K562 (cell line): Measurements from ENCODE around the gene GPR37L1. TPM values are rescaled to one million over a fixed set of nuclear protein-coding genes. Genes with fewer than 3 reads are reported as not detected.

ENCODE experiments used
- ATF2 ChIP-seq: sonication (generic); formaldehyde crosslinking; IDR thresholded peaks from 2 replicates; pipeline ENCODE4 v1.8.1; 2022; ENCODE audit warnings: missing genetic modification reagents
- BDP1 ChIP-seq: IDR thresholded peaks from 3 replicates; pipeline ENCODE4 v1.6.1; 2011; ENCODE audit not compliant: insufficient read length, insufficient read depth
- BRD9 ChIP-seq: fragments of 450-650 bp; IDR thresholded peaks from 2 replicates; pipeline ENCODE4 v1.6.1; 2018; ENCODE audit warnings: low read depth; ENCODE audit not compliant: partially characterized antibody
- EWSR1 ChIP-seq: fragments of 450-650 bp; IDR thresholded peaks from 2 replicates; pipeline ENCODE4 v1.6.1; 2018; ENCODE audit warnings: borderline replicate concordance, mild to moderate bottlenecking, low read depth, moderate library complexity; ENCODE audit not compliant: partially characterized antibody
- HMGN3 ChIP-seq: IDR thresholded peaks from 2 replicates; pipeline ENCODE4 v1.6.1; 2011; ENCODE audit warnings: borderline replicate concordance, low read depth, mild to moderate bottlenecking, mixed read lengths, low read length; ENCODE audit not compliant: insufficient read length; ENCODE audit errors: extremely low read depth
- LCOR ChIP-seq: sonication (generic); formaldehyde crosslinking; IDR thresholded peaks from 2 replicates; pipeline ENCODE4 v1.8.0; 2022; ENCODE audit warnings: mild to moderate bottlenecking, missing genetic modification reagents
- MBD1 ChIP-seq: fragments of 250-450 bp; sonication (Bioruptor Pico); IDR thresholded peaks from 2 replicates; pipeline ENCODE4 v1.8.0; 2022; ENCODE audit warnings: inconsistent platforms
- NONO ChIP-seq, 2 experiments: fragments of 200-400 bp in 1 of 2; fragments of 450-650 bp in 1 of 2; formaldehyde crosslinking in 1 of 2; IDR thresholded peaks; 2 replicates each; pipeline ENCODE4 v1.6.1; 2017; ENCODE audit warnings: low read depth in 2 of 2, mild to moderate bottlenecking in 2 of 2, moderate library complexity in 2 of 2, low read length in 1 of 2
- RBFOX2 ChIP-seq: fragments of 200-400 bp; formaldehyde crosslinking; IDR thresholded peaks from 2 replicates; pipeline ENCODE4 v1.6.1; 2017; ENCODE audit warnings: low read depth, mild to moderate bottlenecking, low read length, moderate library complexity
- SIX5 ChIP-seq, 2 experiments: IDR thresholded peaks; 2 replicates each; pipeline ENCODE4 v1.6.1; 2011; ENCODE audit warnings: low read length in 2 of 2, borderline replicate concordance in 1 of 2, low read depth in 1 of 2, mild to moderate bottlenecking in 1 of 2, moderate library complexity in 1 of 2; ENCODE audit not compliant: insufficient read depth in 1 of 2
- SRF ChIP-seq, 2 experiments: fragments of 250-450, 450-650 bp in 1 of 2; sonication (Bioruptor Pico) in 1 of 2; sonication (generic) in 1 of 2; formaldehyde crosslinking; IDR thresholded peaks; 2 replicates each; pipeline versions ENCODE4 v1.5.0 to v1.5.1; 2020 to 2022; ENCODE audit warnings: mild to moderate bottlenecking in 1 of 2, missing genetic modification reagents in 1 of 2
- ZBTB43 ChIP-seq: sonication (generic); formaldehyde crosslinking; IDR thresholded peaks from 2 replicates; pipeline ENCODE4 v1.8.0; 2023; ENCODE audit warnings: mild to moderate bottlenecking, missing genetic modification reagents
- ZBTB7A ChIP-seq: IDR thresholded peaks from 2 replicates; pipeline ENCODE4 v1.6.1; 2011; ENCODE audit warnings: low read depth, mild to moderate bottlenecking, low read length, moderate library complexity, borderline replicate concordance; ENCODE audit not compliant: control insufficient read depth
- ZC3H4 ChIP-seq: sonication (generic); formaldehyde crosslinking; IDR thresholded peaks from 2 replicates; pipeline ENCODE4 v1.9.0; 2021; ENCODE audit warnings: missing genetic modification reagents, borderline replicate concordance
- ZFX ChIP-seq: sonication (generic); formaldehyde crosslinking; IDR thresholded peaks from 2 replicates; pipeline ENCODE4 v1.8.0; 2022; ENCODE audit warnings: mild to moderate bottlenecking, missing genetic modification reagents, moderate library complexity
- ZNF184 ChIP-seq: sonication (generic); formaldehyde crosslinking; IDR thresholded peaks from 2 replicates; pipeline ENCODE4 v1.5.0; 2020; ENCODE audit warnings: missing genetic modification reagents
- ZNF436 ChIP-seq: fragments of 250-450, 450-650 bp; sonication (Bioruptor Pico); formaldehyde crosslinking; IDR thresholded peaks from 2 replicates; pipeline ENCODE4 v1.7.0; 2020; ENCODE audit warnings: mild to moderate bottlenecking
- ZNF444 ChIP-seq: fragments of 250-450 bp; sonication (Bioruptor Pico); IDR thresholded peaks from 2 replicates; pipeline ENCODE4 v1.4.0; 2020; ENCODE audit warnings: mild to moderate bottlenecking, moderate library complexity
- ZSCAN29 ChIP-seq: fragments of 450-650 bp; IDR thresholded peaks from 2 replicates; pipeline ENCODE4 v1.6.1; 2017
- ZSCAN32 ChIP-seq: fragments of 450-650 bp; formaldehyde crosslinking; IDR thresholded peaks from 2 replicates; pipeline ENCODE4 v1.4.0; 2020; ENCODE audit warnings: mild to moderate bottlenecking, moderate library complexity
- polyA plus RNA-seq, 8 experiments: library from polyadenylated mRNA; depleted of rRNA in 4 of 8; stranded (reverse) in 5 of 8; unstranded in 3 of 8; fragments of >200 nt; fragmentation: Nextera tagmentation in 2 of 8; fragmentation: Illumina TruSeq in 1 of 8; extraction: Ambion mirVana in 2 of 8; extraction: Trizol in 1 of 8; gene quantifications; 2 replicates each; pipeline versions ENCODE4 v1.2.1 to v1.2.3, GENCODE V29; 2011 to 2014; ENCODE audit warnings: inconsistent platforms in 1 of 8, missing spikeins in 1 of 8
- total RNA-seq, 7 experiments: library from RNA; depleted of rRNA in 6 of 7; stranded (reverse); fragments of >200 nt in 6 of 7; fragmentation: Illumina TruSeq in 2 of 7; extraction: Trizol in 2 of 7; gene quantifications; 2 replicates each; pipeline versions ENCODE4 v1.2.1 to v1.2.3, GENCODE V29; 2011 to 2021; ENCODE audit warnings: low replicate concordance in 1 of 7

Gene GPR37L1
- total and polyA plus RNA-seq, 9 of the 15 experiments (the other 6 are each of a cell fraction or from before 2014, with no cell fraction given): not detected

- TF ChIP-seq RBFOX2 (0 out of 2 replicates have a peak, but pooled peaks have one; percentile 0), EWSR1 (no peak), ATF2 (CRISPR knock-in tag) (0 out of 2 replicates have a peak, but pooled peaks have one; percentile 36), ZNF184 (CRISPR knock-in tag) (no peak), ZBTB43 (CRISPR knock-in tag) (no peak), HMGN3 (peak; percentile 55), ZSCAN29 (0 out of 2 replicates have a peak, but pooled peaks have one; percentile 41), ZBTB7A (peak; percentile 67; the same call in 1 of the 2 replicates), BRD9 (no peak), ZSCAN32 (CRISPR knock-in tag) (no peak), ZC3H4 (CRISPR knock-in tag) (0 out of 2 replicates have a peak, but pooled peaks have one; percentile 19), ZNF444 (CRISPR knock-in tag) (peak; percentile 39; the same call in 1 of the 2 replicates), BDP1 (no peak), NONO (IDR thresholded peaks at IDR 0.05; ENCODE audit: low read depth in 2 of 2, low read length in 1 of 2) (no peak), LCOR (CRISPR knock-in tag) (0 out of 2 replicates have a peak, but pooled peaks have one; percentile 44), ZFX (CRISPR knock-in tag) (peak; percentile 90), MBD1 (CRISPR knock-in tag) (no peak), SRF (CRISPR knock-in tag; IDR thresholded peaks at IDR 0.05) (peak in 1 of 2 experiments; percentile 55; a peak in 1 of 4 replicates), SIX5 (IDR thresholded peaks at IDR 0.05; ENCODE audit: borderline replicate concordance in 1 of 2, insufficient read depth in 1 of 2, low read depth in 1 of 2, low read length in 2 of 2) (no peak), ZNF436 (CRISPR knock-in tag) (no peak)
Observed at GRCh38 chr1:202143768-202144401, 21.2 kb downstream of the GPR37L1 start (continued).
